NCI-H524 treated with DMSO at 0.1 percent for 48 hours (cell line): ENCODE measurements around the gene HSPBAP1.
"Not testable (repeated sequence)": the region's sequence is repeated elsewhere in the genome, so short reads cannot be mapped to it uniquely, and the experiment has no call there.

ENCODE experiments used
- DNase-seq: peaks from one replicate; lab custom pipeline; 2025; lab: John Stamatoyannopoulos, UW

Gene HSPBAP1

GRCh38 chr3:122732682-122733525, 60.7 kb downstream of the HSPBAP1 start:
- not testable (repeated sequence) for DNase-seq

GRCh38 chr3:122730240-122730639, 63.4 kb downstream of the HSPBAP1 start:
- peak; percentile 97 for DNase-seq

- no peak for DNase-seq
These were observed 64.7 kb downstream of the HSPBAP1 start for GRCh38 chr3:122728756-122729514.

- no peak for DNase-seq
These were observed 65.4 kb downstream of the HSPBAP1 start for GRCh38 chr3:122728186-122728585.

GRCh38 chr3:122727766-122728165, 65.9 kb downstream of the HSPBAP1 start:
- DNase-seq: no peak

- DNase-seq: no peak
These were observed 66.3 kb downstream of the HSPBAP1 start for GRCh38 chr3:122727294-122727693.

GRCh38 chr3:122725106-122725505, 68.5 kb downstream of the HSPBAP1 start:
- no peak for DNase-seq

- no peak for DNase-seq
These were observed 74.2 kb downstream of the HSPBAP1 start for GRCh38 chr3:122719273-122719921.

GRCh38 chr3:122716667-122717066, 77.0 kb downstream of the HSPBAP1 start:
- no peak for DNase-seq

GRCh38 chr3:122714273-122714672, 79.4 kb downstream of the HSPBAP1 start:
- no peak for DNase-seq

- DNase-seq: not testable (repeated sequence)
These were observed 82.9 kb downstream of the HSPBAP1 start for GRCh38 chr3:122710616-122711251.

- no peak for DNase-seq
These were observed 88.3 kb downstream of the HSPBAP1 start for GRCh38 chr3:122705379-122705778.

GRCh38 chr3:122700193-122700592, 93.4 kb downstream of the HSPBAP1 start:
- no peak for DNase-seq

GRCh38 chr3:122697952-122698620, 95.5 kb downstream of the HSPBAP1 start:
- no peak for DNase-seq

GRCh38 chr3:122695927-122696561, 97.6 kb downstream of the HSPBAP1 start:
- DNase-seq: no peak

GRCh38 chr3:122694966-122695365, 98.7 kb downstream of the HSPBAP1 start:
- no peak for DNase-seq

GRCh38 chr3:122692674-122693073, 101.0 kb downstream of the HSPBAP1 start:
- no peak for DNase-seq

GRCh38 chr3:122691195-122691594, 102.4 kb downstream of the HSPBAP1 start:
- no peak for DNase-seq

GRCh38 chr3:122690096-122690495, 103.5 kb downstream of the HSPBAP1 start:
- no peak for DNase-seq
